WTC11 (cell line): Measurements from ENCODE around the gene TSPAN5. TPM values are rescaled to one million over a fixed set of nuclear protein-coding genes. Genes with fewer than 3 reads are reported as not detected.

Experiments used
- ATAC-seq: fragments of 200-7000 bp; cut with Tn5 transposase; 2 replicates; pipeline ENCODE4 v1.10.0; 2021; ENCODE audit warnings: mild to moderate bottlenecking, moderate library complexity
- CTCF ChIA-PET: fragments of 300-600 bp; sonication (Branson Sonifier 250); formaldehyde crosslinking; loops from one replicate; lab custom pipeline; 2021; ENCODE audit warnings: antibody characterized with exemption; lab: Charles Lee
- POLR2A ChIA-PET: fragments of 350-600 bp; sonication (Branson Sonifier 250); formaldehyde crosslinking; loops from one replicate; lab custom pipeline; 2021; ENCODE audit warnings: antibody characterized with exemption; lab: Charles Lee
- DNase-seq: peaks from one replicate; pipeline ENCODE4 v3.0.0; 2021; ENCODE audit warnings: low spot score
- H3K27ac Mint-ChIP-seq: 2 replicates; pipeline ENCODE4 v1.8.0; 2021; ENCODE audit warnings: mixed read lengths
- H3K27me3 Mint-ChIP-seq: 2 replicates; pipeline ENCODE4 v1.8.0; 2021; ENCODE audit warnings: low read depth, mild to moderate bottlenecking, moderate library complexity, mixed read lengths
- H3K36me3 Mint-ChIP-seq: 2 replicates; pipeline ENCODE4 v1.8.0; 2021; ENCODE audit warnings: mixed read lengths
- H3K4me1 Mint-ChIP-seq: 2 replicates; pipeline ENCODE4 v1.8.0; 2022; ENCODE audit warnings: mixed read lengths
- H3K4me3 Mint-ChIP-seq: 2 replicates; pipeline ENCODE4 v1.8.0; 2021; ENCODE audit warnings: mild to moderate bottlenecking, moderate library complexity, mixed read lengths
- H3K9me3 Mint-ChIP-seq: 2 replicates; pipeline ENCODE4 v1.8.0; 2021; ENCODE audit warnings: mixed read lengths
- CREM ChIP-seq: sonication (generic); formaldehyde crosslinking; IDR thresholded peaks from 2 replicates; pipeline ENCODE4 v1.8.1; 2022; ENCODE audit warnings: mild to moderate bottlenecking, missing genetic modification reagents, moderate library complexity
- ERG ChIP-seq: fragments of 250-450 bp; sonication (Bioruptor Pico); IDR thresholded peaks from 2 replicates; pipeline ENCODE4 v1.8.0; 2021; ENCODE audit warnings: mild to moderate bottlenecking
- FOXJ3 ChIP-seq: sonication (generic); formaldehyde crosslinking; IDR thresholded peaks from 2 replicates; pipeline ENCODE4 v1.9.0; 2021; ENCODE audit warnings: missing genetic modification reagents, mild to moderate bottlenecking, borderline replicate concordance
- FOXK1 ChIP-seq: sonication (generic); formaldehyde crosslinking; IDR thresholded peaks from 2 replicates; pipeline ENCODE4 v1.8.0; 2022; ENCODE audit warnings: mild to moderate bottlenecking, moderate library complexity, missing genetic modification reagents
- GABPB1 ChIP-seq: sonication (generic); formaldehyde crosslinking; IDR thresholded peaks from 2 replicates; pipeline ENCODE4 v1.8.1; 2023; ENCODE audit warnings: mild to moderate bottlenecking, missing genetic modification reagents
- GTF2I ChIP-seq: fragments of 250-450 bp; sonication (Bioruptor Pico); conservative IDR thresholded peaks from 2 replicates; pipeline ENCODE4 v1.4.0; 2021; ENCODE audit warnings: mild to moderate bottlenecking
- HMGA2 ChIP-seq: fragments of 250-450 bp; sonication (Bioruptor Pico); IDR thresholded peaks from 2 replicates; pipeline ENCODE4 v1.4.0; 2021; ENCODE audit warnings: mild to moderate bottlenecking, moderate library complexity
- IRF2 ChIP-seq: sonication (generic); formaldehyde crosslinking; IDR thresholded peaks from 2 replicates; pipeline ENCODE4 v1.8.0; 2022; ENCODE audit warnings: low read depth, missing genetic modification reagents, borderline replicate concordance
- NFE2L1 ChIP-seq: sonication (generic); formaldehyde crosslinking; IDR thresholded peaks from 2 replicates; pipeline ENCODE4 v1.8.1; 2023; ENCODE audit warnings: missing genetic modification reagents
- OVOL2 ChIP-seq: fragments of 250-450 bp; sonication (Bioruptor Pico); IDR thresholded peaks from 2 replicates; pipeline ENCODE4 v1.9.0; 2021; ENCODE audit warnings: mild to moderate bottlenecking, borderline replicate concordance
- ZNF232 ChIP-seq: sonication (generic); formaldehyde crosslinking; IDR thresholded peaks from 2 replicates; pipeline ENCODE4 v1.8.0; 2022; ENCODE audit warnings: mild to moderate bottlenecking, missing genetic modification reagents
- ZNF423 ChIP-seq: fragments of 250-450 bp; sonication (Bioruptor Pico); IDR thresholded peaks from 2 replicates; pipeline ENCODE4 v2.1.2; 2022; ENCODE audit warnings: mild to moderate bottlenecking, moderate library complexity
- total RNA-seq: library from RNA; stranded (reverse); gene quantifications from 3 replicates; pipeline ENCODE4 v1.2.3, GENCODE V29; 2021
- TF ChIP-seq, protein P1 (sequence below): sonication (generic); formaldehyde crosslinking; IDR thresholded peaks from 2 replicates; pipeline ENCODE4 v1.8.1; 2022; ENCODE audit warnings: low read depth, missing genetic modification reagents, borderline replicate concordance
- TF ChIP-seq, protein P2 (sequence below): sonication (generic); formaldehyde crosslinking; IDR thresholded peaks from 2 replicates; pipeline ENCODE4 v1.8.1; 2023; ENCODE audit warnings: mild to moderate bottlenecking, missing genetic modification reagents, moderate library complexity
- TF ChIP-seq, protein P3 (sequence below): sonication (generic); formaldehyde crosslinking; IDR thresholded peaks from 2 replicates; pipeline ENCODE4 v1.8.1; 2022; ENCODE audit warnings: mild to moderate bottlenecking, moderate library complexity, missing genetic modification reagents
- TF ChIP-seq, protein P4 (sequence below): fragments of 250-450 bp; sonication (Bioruptor Pico); conservative IDR thresholded peaks from 2 replicates; pipeline ENCODE4 v1.9.0; 2021; ENCODE audit warnings: mild to moderate bottlenecking
- TF ChIP-seq, protein P5 (sequence below): sonication (generic); formaldehyde crosslinking; IDR thresholded peaks from 2 replicates; pipeline ENCODE4 v1.8.0; 2023; ENCODE audit warnings: missing genetic modification reagents

The TSPAN5 gene
- total RNA-seq, 1 experiment from 2014 or later, result 22.7 TPM

- TF ChIP-seq, protein P1, sequence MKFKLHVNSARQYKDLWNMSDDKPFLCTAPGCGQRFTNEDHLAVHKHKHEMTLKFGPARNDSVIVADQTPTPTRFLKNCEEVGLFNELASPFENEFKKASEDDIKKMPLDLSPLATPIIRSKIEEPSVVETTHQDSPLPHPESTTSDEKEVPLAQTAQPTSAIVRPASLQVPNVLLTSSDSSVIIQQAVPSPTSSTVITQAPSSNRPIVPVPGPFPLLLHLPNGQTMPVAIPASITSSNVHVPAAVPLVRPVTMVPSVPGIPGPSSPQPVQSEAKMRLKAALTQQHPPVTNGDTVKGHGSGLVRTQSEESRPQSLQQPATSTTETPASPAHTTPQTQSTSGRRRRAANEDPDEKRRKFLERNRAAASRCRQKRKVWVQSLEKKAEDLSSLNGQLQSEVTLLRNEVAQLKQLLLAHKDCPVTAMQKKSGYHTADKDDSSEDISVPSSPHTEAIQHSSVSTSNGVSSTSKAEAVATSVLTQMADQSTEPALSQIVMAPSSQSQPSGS (CRISPR knock-in tag), result no peak
- no peak for TF ChIP-seq NFE2L1 (CRISPR knock-in tag)
- TF ChIP-seq, protein P2, sequence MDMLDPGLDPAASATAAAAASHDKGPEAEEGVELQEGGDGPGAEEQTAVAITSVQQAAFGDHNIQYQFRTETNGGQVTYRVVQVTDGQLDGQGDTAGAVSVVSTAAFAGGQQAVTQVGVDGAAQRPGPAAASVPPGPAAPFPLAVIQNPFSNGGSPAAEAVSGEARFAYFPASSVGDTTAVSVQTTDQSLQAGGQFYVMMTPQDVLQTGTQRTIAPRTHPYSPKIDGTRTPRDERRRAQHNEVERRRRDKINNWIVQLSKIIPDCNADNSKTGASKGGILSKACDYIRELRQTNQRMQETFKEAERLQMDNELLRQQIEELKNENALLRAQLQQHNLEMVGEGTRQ (CRISPR knock-in tag), result no peak
- no peak for TF ChIP-seq OVOL2 (CRISPR knock-in tag)
- TF ChIP-seq ZNF232 (CRISPR knock-in tag), result no peak
- no peak for TF ChIP-seq HMGA2
- TF ChIP-seq, protein P3, sequence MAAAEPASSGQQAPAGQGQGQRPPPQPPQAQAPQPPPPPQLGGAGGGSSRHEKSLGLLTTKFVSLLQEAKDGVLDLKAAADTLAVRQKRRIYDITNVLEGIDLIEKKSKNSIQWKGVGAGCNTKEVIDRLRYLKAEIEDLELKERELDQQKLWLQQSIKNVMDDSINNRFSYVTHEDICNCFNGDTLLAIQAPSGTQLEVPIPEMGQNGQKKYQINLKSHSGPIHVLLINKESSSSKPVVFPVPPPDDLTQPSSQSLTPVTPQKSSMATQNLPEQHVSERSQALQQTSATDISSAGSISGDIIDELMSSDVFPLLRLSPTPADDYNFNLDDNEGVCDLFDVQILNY (CRISPR knock-in tag), result no peak
These were observed 9.8 kb downstream of the TSPAN5 start (continued) for GRCh38 chr4:98648602-98649001.

DNA sequence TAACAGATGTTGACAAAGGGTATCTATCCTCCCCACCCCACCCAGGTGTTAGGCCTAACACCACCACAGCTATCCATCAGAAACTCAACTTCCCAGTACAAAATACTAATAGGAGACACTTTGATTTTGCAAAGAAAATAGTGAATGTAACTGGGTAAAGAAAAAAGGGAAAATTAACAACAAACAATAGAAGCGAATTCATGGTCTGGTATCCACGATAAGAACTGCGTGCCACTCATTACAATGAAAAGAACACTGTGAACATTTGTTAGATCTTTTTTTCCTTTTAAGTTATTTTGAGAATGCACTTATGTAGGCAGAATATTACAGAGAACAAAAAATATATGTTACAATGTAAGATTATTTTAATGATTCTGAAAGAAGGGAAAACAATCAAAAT, 12.0 kb downstream of the TSPAN5 start:
- Mint-ChIP-seq H3K27ac (no peak overlapping the region), H3K36me3 (peaks cover 21% of the 10 kb centered on the region), H3K9me3 (peaks cover 20% of the 10 kb centered on the region), H3K4me1 (peaks cover 52% of the 10 kb centered on the region), H3K4me3 (no peak overlapping the region), H3K27me3 (no peaks in the 10 kb centered on the region)
- ATAC-seq (no peak), DNase-seq (no peak)
- CTCF ChIA-PET, result interaction anchor here (1.2 to 1.9 kb wide), 2 partner anchors 16 to 40 kb away, joined by 4 to 5 read pairs; no protein-coding TSS in a partner anchor
- TF ChIP-seq ERG (no peak), ZNF423 (no peak), FOXJ3 (no peak)
- TF ChIP-seq, protein P4, sequence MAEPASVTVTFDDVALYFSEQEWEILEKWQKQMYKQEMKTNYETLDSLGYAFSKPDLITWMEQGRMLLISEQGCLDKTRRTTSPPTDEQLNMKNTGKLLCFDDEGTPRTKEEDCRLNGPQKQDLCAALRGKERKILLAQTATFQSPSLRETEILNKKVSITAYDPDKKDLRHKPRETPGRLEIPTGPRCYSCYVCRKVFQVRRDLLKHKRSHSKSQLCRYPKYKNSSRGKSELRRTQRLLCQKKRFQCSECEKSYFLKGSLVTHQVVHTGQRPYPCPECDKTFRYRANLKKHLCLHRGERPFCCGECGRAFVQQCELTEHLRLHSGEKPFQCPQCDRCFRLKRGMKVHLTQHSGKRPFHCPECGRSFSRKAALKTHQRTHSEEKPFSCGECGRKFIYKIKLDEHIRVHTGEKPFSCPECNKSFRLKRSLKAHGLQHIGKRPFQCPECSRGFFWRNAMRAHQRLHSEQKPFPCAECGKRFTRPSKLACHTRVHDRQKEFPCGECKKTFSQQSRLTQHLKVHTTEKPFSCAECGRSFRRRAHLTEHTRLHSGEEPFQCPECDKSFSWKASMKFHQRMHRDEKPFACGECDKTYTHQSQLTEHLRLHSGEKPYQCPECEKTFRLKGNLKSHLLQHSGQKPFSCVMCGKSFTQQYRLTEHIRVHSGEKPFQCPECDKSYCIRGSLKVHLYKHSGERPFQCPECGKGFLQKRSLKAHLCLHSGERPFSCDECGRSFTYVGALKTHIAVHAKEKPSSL, result no peak
- POLR2A ChIA-PET, result interaction anchor here (0.6 kb wide), 1 partner anchor 1049 kb away, joined by 4 read pairs; no protein-coding TSS in a partner anchor

GRCh38 chr4:98645527-98645926, 12.9 kb downstream of the TSPAN5 start:
- no peak for ATAC-seq
- H3K9me3 Mint-ChIP-seq, result peaks cover 11% of the 10 kb centered on the region
- H3K27ac Mint-ChIP-seq, result no peak overlapping the region
- POLR2A ChIA-PET, result no interaction called here
- peaks cover 13% of the 10 kb centered on the region for H3K36me3 Mint-ChIP-seq
- CTCF ChIA-PET, result interaction anchor here (1.2 to 1.9 kb wide), 2 partner anchors 15 to 39 kb away, joined by 4 to 5 read pairs; no protein-coding TSS in a partner anchor
- no peak for DNase-seq
- H3K4me3 Mint-ChIP-seq, result no peak overlapping the region
- TF ChIP-seq IRF2 (CRISPR knock-in tag), result no peak
- TF ChIP-seq CREM (CRISPR knock-in tag), result no peak
- TF ChIP-seq ZNF423, result no peak
- TF ChIP-seq, protein P5, sequence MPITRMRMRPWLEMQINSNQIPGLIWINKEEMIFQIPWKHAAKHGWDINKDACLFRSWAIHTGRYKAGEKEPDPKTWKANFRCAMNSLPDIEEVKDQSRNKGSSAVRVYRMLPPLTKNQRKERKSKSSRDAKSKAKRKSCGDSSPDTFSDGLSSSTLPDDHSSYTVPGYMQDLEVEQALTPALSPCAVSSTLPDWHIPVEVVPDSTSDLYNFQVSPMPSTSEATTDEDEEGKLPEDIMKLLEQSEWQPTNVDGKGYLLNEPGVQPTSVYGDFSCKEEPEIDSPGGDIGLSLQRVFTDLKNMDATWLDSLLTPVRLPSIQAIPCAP (CRISPR knock-in tag), result no peak
- TF ChIP-seq FOXK1 (CRISPR knock-in tag), result no peak
- no peak for TF ChIP-seq GTF2I (CRISPR knock-in tag)
- no peak for TF ChIP-seq GABPB1 (CRISPR knock-in tag)
- TF ChIP-seq, all 79 proteins: peak for 0
- peaks cover 52% of the 10 kb centered on the region for H3K4me1 Mint-ChIP-seq
- H3K27me3 Mint-ChIP-seq, result no peaks in the 10 kb centered on the region
